ENCODE data around the gene SHISA3.

Gene SHISA3

GRCh38 chr4:42397635-42398170 lies 415 bp downstream of the SHISA3 start (continued):
- TF ChIP-seq ZNF623 (tag by site-specific recombination; IDR thresholded peaks at IDR 0.05), result no peak
- peak; percentile 58; the same call in 1 of the 2 replicates for TF ChIP-seq GLIS2 (tag by site-specific recombination; IDR thresholded peaks at IDR 0.05)
- TF ChIP-seq ZNF692 (tag by site-specific recombination; IDR thresholded peaks at IDR 0.05), result 0 out of 2 replicates have a peak, but pooled peaks have one; percentile 54
- TF ChIP-seq ZBTB20 (tag by site-specific recombination; IDR thresholded peaks at IDR 0.05), result peak; percentile 86
- TF ChIP-seq BCL11A (tag by site-specific recombination; IDR thresholded peaks at IDR 0.05; ENCODE audit: low read depth), result no peak
- TF ChIP-seq ZNF830 (tag by site-specific recombination; IDR thresholded peaks at IDR 0.05; ENCODE audit: low read depth), result no peak
- peak; percentile 92 for TF ChIP-seq ZNF777 (tag by site-specific recombination; IDR thresholded peaks at IDR 0.05; ENCODE audit: borderline replicate concordance)
- TF ChIP-seq ZNF184 (tag by site-specific recombination; IDR thresholded peaks at IDR 0.05), result no peak
- no peak for TF ChIP-seq YY1 (tag by site-specific recombination; IDR thresholded peaks at IDR 0.05)
- TF ChIP-seq ZNF2 (tag by site-specific recombination; IDR thresholded peaks at IDR 0.05), result no peak; the same call in 1 of the 2 replicates
- TF ChIP-seq ZFP37 (tag by site-specific recombination; IDR thresholded peaks at IDR 0.05), result 0 out of 2 replicates have a peak, but pooled peaks have one; percentile 49
- no peak for TF ChIP-seq ZNF488 (tag by site-specific recombination; IDR thresholded peaks at IDR 0.05)
- no peak for TF ChIP-seq ZNF510 (tag by site-specific recombination; IDR thresholded peaks at IDR 0.05; ENCODE audit: insufficient replicate concordance)
- no peak for TF ChIP-seq ZNF24 (tag by site-specific recombination; IDR thresholded peaks at IDR 0.05)
- no peak for TF ChIP-seq AEBP2 (tag by site-specific recombination; IDR thresholded peaks at IDR 0.05; ENCODE audit: borderline replicate concordance)

- ChIA-PET CTCF (no interaction called here), POLR2A (no interaction called here)
- no peaks in the 10 kb centered on the region for H3K9me3 ChIP-seq (ENCODE audit: control insufficient read depth, insufficient read depth, low read depth, low read length)
- no peaks in the 10 kb centered on the region for H3K36me3 ChIP-seq (ENCODE audit: control insufficient read depth in 2 of 2, insufficient read depth in 1 of 2, low read length in 2 of 2)
- no peaks in the 10 kb centered on the region for H3K4me1 ChIP-seq (ENCODE audit: control insufficient read depth, insufficient read depth, low read length)
- no peak overlapping the region; the same call in 1 of the 2 replicates for H3K27ac ChIP-seq (ENCODE audit: extremely low read depth, low read depth, low read length)
- peak overlapping the region; percentile 48 for H3K4me3 ChIP-seq (ENCODE audit: low read depth, low read length)
- TF ChIP-seq ZBTB17 (tag by site-specific recombination; IDR thresholded peaks at IDR 0.05) (peak; percentile 70), ZNF423 (tag by site-specific recombination; IDR thresholded peaks at IDR 0.05) (no peak), FEZF1 (tag by site-specific recombination; IDR thresholded peaks at IDR 0.05) (0 out of 2 replicates have a peak, but pooled peaks have one; percentile 12), CTCF (tag by site-specific recombination; IDR thresholded peaks at IDR 0.05) (peak; percentile 15; the same call in 1 of the 2 replicates), PRDM1 (tag by site-specific recombination; IDR thresholded peaks at IDR 0.05) (peak; percentile 60), PATZ1 (tag by site-specific recombination; IDR thresholded peaks at IDR 0.05) (peak; percentile 40; the same call in 1 of the 2 replicates), ZBTB20 (tag by site-specific recombination; IDR thresholded peaks at IDR 0.05) (peak; percentile 82), ZNF600 (tag by site-specific recombination; IDR thresholded peaks at IDR 0.05) (peak; percentile 83), ZEB2 (tag by site-specific recombination; IDR thresholded peaks at IDR 0.05) (0 out of 2 replicates have a peak, but pooled peaks have one; percentile 4), ZNF629 (tag by site-specific recombination; IDR thresholded peaks at IDR 0.05) (0 out of 2 replicates have a peak, but pooled peaks have one; percentile 14)
Observed at GRCh38 chr4:42398171-42398870, 1.0 kb downstream of the SHISA3 start.
